A673 (cell line): ENCODE data around the gene RRP1B. TPM values are rescaled to one million over a fixed set of nuclear protein-coding genes. Genes with fewer than 3 reads are reported as not detected.
"Not testable (repeated sequence)": the region's sequence is repeated elsewhere in the genome, so short reads cannot be mapped to it uniquely, and the experiment has no call there.

Experiments
- BruUV-seq: library from RNA; stranded (reverse); fragments of 400-500 nt; replicated peaks from 2 replicates; lab custom pipeline; 2021; lab: Mats Ljungman, UMichigan
- CTCF ChIA-PET: fragments of 300-600 bp; sonication (Branson Sonifier 250); formaldehyde crosslinking; loops from one replicate; lab custom pipeline; 2022; ENCODE audit warnings: antibody characterized with exemption; lab: Charles Lee
- POLR2A ChIA-PET: fragments of 300-600 bp; sonication (Branson Sonifier 250); formaldehyde crosslinking; loops from one replicate; lab custom pipeline; 2022; ENCODE audit warnings: antibody characterized with exemption; ENCODE audit not compliant: low non-redundant PET; lab: Charles Lee
- DNase-seq: peaks from one replicate; pipeline ENCODE4 v3.0.0-alpha.2; 2015; ENCODE audit warnings: low spot score
- H3K27ac ChIP-seq: fragments of 200-600 bp; sonication (generic); 2 replicates; pipeline ENCODE4 v1.5.1; 2016; ENCODE audit warnings: mixed run types, low read depth, mild to moderate bottlenecking, mixed read lengths, antibody characterized with exemption, low read length; ENCODE audit not compliant: poor library complexity, severe bottlenecking
- H3K27me3 ChIP-seq: fragments of 200-600 bp; sonication (generic); replicated peaks from 2 replicates; pipeline ENCODE4 v1.6.1; 2017; ENCODE audit warnings: mixed run types, low read depth, mild to moderate bottlenecking, mixed read lengths, antibody characterized with exemption, low read length; ENCODE audit not compliant: insufficient read depth, poor library complexity
- H3K36me3 ChIP-seq: fragments of 200-600 bp; sonication (generic); 2 replicates; pipeline ENCODE4 v1.6.1; 2016; ENCODE audit warnings: mixed run types, mild to moderate bottlenecking, mixed read lengths, antibody characterized with exemption, low read length; ENCODE audit not compliant: insufficient read depth, poor library complexity, severe bottlenecking
- H3K4me1 ChIP-seq: fragments of 200-600 bp; sonication (generic); 2 replicates; pipeline ENCODE4 v1.6.1; 2017; ENCODE audit warnings: mixed run types, mild to moderate bottlenecking, mixed read lengths, antibody characterized with exemption, low read length; ENCODE audit not compliant: insufficient read depth, poor library complexity, severe bottlenecking
- H3K4me3 ChIP-seq: fragments of 200-600 bp; sonication (generic); 2 replicates; pipeline ENCODE4 v1.5.1; 2016; ENCODE audit warnings: low read depth, mixed run types, mild to moderate bottlenecking, mixed read lengths, low read length; ENCODE audit not compliant: poor library complexity, severe bottlenecking
- H3K9me3 ChIP-seq: fragments of 200-600 bp; sonication (generic); 2 replicates; pipeline ENCODE4 v1.6.1; 2016; ENCODE audit warnings: mixed run types, low read depth, mild to moderate bottlenecking, mixed read lengths, antibody characterized with exemption, low read length; ENCODE audit not compliant: poor library complexity, severe bottlenecking
- EZH2 ChIP-seq: fragments of 200-600 bp; sonication (generic); IDR thresholded peaks from 2 replicates; pipeline ENCODE4 v1.6.1; 2017; ENCODE audit warnings: borderline replicate concordance, low read depth, mild to moderate bottlenecking, mixed read lengths, antibody characterized with exemption, low read length; ENCODE audit not compliant: poor library complexity, severe bottlenecking
- intact Hi-C: fragments of 100-400 bp; cut with micrococcal nuclease; formaldehyde crosslinking; loops from one replicate; pipeline ENCODE4 v1.10.0; 2022; ENCODE audit not compliant: unreplicated experiment
- total RNA-seq: library from RNA; stranded (reverse); gene quantifications from 2 replicates; pipeline ENCODE4 v1.2.3, GENCODE V29; 2021
- TF ChIP-seq, protein P1 (sequence below): fragments of 300-800, 200-600 bp; sonication (generic); conservative IDR thresholded peaks from 2 replicates; pipeline ENCODE4 v1.5.1; 2017; ENCODE audit warnings: low read depth, mild to moderate bottlenecking, antibody characterized with exemption, low read length, moderate library complexity, mixed read lengths

Gene RRP1B
- total RNA-seq, 1 experiment from 2014 or later = 73.5 TPM

DNA sequence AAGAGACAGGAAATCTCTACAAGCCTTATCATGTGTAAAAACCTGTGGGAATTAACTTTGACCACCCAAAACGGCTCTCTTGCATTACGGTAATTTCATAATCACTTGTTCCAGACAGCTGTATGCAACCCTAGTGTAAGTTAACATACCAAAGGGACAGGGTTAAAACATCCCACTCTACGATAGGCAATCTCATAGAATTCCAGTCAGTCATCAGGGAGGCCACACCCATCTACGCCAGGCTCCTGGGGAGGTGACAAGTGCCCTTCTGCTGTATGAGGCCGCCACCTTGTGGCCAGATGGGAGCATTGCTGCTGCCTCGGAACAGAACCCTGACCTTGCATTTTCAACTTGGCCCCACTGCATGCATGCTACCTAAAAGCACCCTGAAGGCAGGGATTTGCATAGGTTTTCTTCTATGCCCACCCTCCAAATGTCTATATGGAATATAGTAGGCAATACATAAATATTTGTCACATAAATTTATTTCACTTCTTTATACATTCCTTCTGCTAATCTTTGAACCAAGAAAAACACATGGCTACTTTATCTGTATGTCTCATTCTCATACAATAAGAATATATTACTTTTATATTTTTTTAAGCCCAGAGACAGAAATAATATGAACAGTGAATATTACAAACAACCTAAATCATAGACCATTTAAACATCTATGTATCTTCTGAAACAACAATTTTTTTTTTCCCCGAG lies 12.7 kb upstream of the RRP1B start:
- intact Hi-C loops = loop anchor here (2.0 to 10.0 kb wide), 3 partner anchors 332 to 1052 kb away; partner anchors contain the start of gene ERVH48-1
- TF ChIP-seq, protein P1, sequence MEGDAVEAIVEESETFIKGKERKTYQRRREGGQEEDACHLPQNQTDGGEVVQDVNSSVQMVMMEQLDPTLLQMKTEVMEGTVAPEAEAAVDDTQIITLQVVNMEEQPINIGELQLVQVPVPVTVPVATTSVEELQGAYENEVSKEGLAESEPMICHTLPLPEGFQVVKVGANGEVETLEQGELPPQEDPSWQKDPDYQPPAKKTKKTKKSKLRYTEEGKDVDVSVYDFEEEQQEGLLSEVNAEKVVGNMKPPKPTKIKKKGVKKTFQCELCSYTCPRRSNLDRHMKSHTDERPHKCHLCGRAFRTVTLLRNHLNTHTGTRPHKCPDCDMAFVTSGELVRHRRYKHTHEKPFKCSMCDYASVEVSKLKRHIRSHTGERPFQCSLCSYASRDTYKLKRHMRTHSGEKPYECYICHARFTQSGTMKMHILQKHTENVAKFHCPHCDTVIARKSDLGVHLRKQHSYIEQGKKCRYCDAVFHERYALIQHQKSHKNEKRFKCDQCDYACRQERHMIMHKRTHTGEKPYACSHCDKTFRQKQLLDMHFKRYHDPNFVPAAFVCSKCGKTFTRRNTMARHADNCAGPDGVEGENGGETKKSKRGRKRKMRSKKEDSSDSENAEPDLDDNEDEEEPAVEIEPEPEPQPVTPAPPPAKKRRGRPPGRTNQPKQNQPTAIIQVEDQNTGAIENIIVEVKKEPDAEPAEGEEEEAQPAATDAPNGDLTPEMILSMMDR = peak; percentile 99
- no peak for TF ChIP-seq EZH2
- ChIA-PET CTCF (no interaction called here), POLR2A (no interaction called here)
- Histone ChIP-seq H3K4me3 (no peak overlapping the region), H3K9me3 (no peaks in the 10 kb centered on the region), H3K36me3 (no peaks in the 10 kb centered on the region), H3K27ac (no peak overlapping the region), H3K27me3 (no peaks in the 10 kb centered on the region), H3K4me1 (peaks cover 15% of the 10 kb centered on the region)
- peak; percentile 93 for DNase-seq
- BruUV-seq = no TSS peak

DNA sequence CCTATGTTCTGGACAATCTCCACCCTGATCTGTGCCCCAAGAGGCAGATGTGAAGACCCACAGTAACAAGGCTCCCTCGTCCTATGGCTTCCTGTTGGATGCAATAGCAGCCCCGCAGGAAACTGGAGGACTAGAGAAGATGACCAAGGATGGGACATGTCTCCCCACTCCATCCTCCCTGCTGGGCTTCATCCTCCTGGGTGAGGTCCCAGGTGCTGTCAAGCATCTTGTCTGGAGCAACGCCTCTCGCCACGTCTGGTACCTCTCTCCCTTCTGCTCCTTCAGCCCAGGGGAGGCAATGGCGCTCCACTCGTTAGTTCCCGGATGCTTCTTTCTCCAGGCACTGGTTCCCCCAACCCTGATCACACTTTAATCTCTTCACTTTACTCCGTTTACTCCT lies 11.2 kb upstream of the RRP1B start:
- POLR2A ChIA-PET = no interaction called here
- H3K9me3 ChIP-seq = no peaks in the 10 kb centered on the region
- TF ChIP-seq, protein P1 = no peak
- TF ChIP-seq EZH2 = no peak
- no peaks in the 10 kb centered on the region for H3K27me3 ChIP-seq
- CTCF ChIA-PET = no interaction called here
- no peak overlapping the region for H3K4me3 ChIP-seq
- intact Hi-C loops = loop anchor here (10.0 kb wide), 2 partner anchors 333 to 1053 kb away; no protein-coding TSS in a partner anchor
- DNase-seq = no peak
- H3K27ac ChIP-seq = no peak overlapping the region
- no peaks in the 10 kb centered on the region for H3K36me3 ChIP-seq
- BruUV-seq = no TSS peak
- peaks cover 15% of the 10 kb centered on the region for H3K4me1 ChIP-seq

- H3K4me1 ChIP-seq, H3K9me3 ChIP-seq, H3K27ac ChIP-seq, H3K27me3 ChIP-seq, POLR2A ChIA-PET, intact Hi-C loops, BruUV-seq, H3K36me3 ChIP-seq, DNase-seq, H3K4me3 ChIP-seq, CTCF ChIA-PET: not testable (repeated sequence)
Observed at GRCh38 chr21:43651926-43652325, 7.4 kb upstream of the RRP1B start.

DNA sequence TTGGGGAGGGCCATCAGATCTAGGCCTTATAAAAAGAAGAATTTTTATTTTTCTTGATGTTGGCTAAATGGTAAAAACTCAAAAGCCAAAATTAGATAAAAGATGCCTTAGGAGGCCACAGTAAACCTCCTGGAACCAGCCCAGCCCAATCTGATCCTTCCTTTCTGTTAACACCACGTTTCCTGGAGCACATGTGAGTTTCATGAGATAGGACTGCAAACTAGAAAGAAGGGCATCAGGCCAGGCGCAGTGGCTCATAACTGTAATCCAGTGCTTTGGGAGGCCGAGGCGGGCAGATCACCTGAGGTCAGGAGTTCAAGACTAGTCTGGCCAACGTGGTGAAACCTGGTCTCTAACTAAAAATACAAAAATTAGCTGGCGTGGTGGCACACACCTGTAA lies 6.7 kb upstream of the RRP1B start:
- no peak overlapping the region for H3K4me3 ChIP-seq
- no peaks in the 10 kb centered on the region for H3K36me3 ChIP-seq
- no peaks in the 10 kb centered on the region for H3K4me1 ChIP-seq
- no peak overlapping the region for H3K27ac ChIP-seq
- no TSS peak for BruUV-seq
- no peaks in the 10 kb centered on the region for H3K9me3 ChIP-seq
- ChIA-PET POLR2A (no interaction called here), CTCF (no interaction called here)
- no peak for DNase-seq
- intact Hi-C loops = no loop called here
- no peaks in the 10 kb centered on the region for H3K27me3 ChIP-seq
- TF ChIP-seq, protein P1 = no peak
- TF ChIP-seq EZH2 = no peak
